Midbrain (tissue), 1 donor: ENCODE measurements around the gene MAD1L1.
A peak's percentile ranks its signal among the peaks of the same experiment; 100 is the strongest.
"Not testable (repeated sequence)": the region's sequence is repeated elsewhere in the genome, so short reads cannot be mapped to it uniquely, and the experiment has no call there.

Source experiments
- DNase-seq: peaks from one replicate; lab custom pipeline; 2025; lab: John Stamatoyannopoulos, UW

Gene MAD1L1

DNA sequence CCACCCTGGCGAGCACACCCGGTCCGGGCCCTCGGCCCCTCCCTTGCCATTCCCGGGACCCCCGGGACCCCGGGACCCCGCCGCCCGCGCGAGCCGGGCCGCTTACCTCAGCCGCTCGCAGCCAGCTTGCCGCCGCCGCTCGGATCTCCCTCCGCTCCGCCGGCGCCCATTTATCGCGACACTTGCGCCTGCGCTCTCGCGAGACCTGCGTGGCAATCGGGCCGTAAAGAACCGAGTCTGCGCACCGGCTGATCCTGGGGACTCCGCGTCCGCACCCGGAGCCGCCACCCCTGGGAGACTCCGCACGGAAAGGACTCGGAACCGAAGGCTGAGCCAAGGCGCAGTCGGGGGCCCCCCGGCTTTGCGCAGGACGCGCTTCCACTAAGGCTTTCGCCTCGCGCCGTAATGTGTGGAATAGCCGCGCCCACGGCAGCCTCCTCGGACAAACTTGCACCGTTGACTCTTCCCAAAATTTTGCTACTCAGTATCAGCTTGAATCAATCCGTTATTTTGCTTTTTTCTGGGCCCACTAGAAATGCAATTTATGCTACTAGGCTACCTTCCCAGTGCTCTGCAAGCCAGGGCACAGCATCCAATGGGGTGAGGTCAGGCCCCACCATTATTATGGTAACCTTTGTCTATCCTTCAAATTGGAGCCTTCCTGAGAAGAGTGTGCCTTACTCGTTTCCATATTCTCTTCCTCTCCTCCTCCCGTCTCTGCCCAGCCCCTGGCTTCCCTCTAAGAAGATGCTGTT, at the start of gene MAD1L1:
MAD1L1 (minus strand) TSS at position 180 of the 755 bp plus-strand sequence. CDS start 2,812 bp downstream, outside the sequence.
- DNase-seq: peak; percentile 85

- no peak for DNase-seq
These were observed 49.5 kb upstream of the MAD1L1 start for GRCh38 chr7:2282185-2282751.

GRCh38 chr7:2281541-2281940, 48.8 kb upstream of the MAD1L1 start:
- DNase-seq: peak; percentile 9

DNA sequence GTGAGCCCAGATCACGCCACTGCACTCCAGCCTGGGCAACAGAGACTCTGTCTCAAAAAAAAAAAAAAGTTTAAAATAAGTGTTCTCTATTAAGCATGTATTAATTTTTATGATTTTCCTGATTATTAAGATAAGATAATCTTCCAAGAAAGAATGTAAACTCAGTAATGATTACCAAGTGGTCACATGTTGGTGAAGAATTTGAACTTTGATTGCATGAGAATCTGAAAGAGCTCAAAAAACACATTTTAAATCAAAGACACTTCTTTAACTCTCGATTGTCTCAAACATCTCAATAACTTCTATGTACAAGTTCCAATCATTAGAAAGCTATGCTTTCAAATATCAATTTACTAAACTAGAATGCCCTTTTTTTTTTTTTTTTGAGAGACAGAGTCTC, 47.7 kb upstream of the MAD1L1 start:
- DNase-seq: no peak

DNA sequence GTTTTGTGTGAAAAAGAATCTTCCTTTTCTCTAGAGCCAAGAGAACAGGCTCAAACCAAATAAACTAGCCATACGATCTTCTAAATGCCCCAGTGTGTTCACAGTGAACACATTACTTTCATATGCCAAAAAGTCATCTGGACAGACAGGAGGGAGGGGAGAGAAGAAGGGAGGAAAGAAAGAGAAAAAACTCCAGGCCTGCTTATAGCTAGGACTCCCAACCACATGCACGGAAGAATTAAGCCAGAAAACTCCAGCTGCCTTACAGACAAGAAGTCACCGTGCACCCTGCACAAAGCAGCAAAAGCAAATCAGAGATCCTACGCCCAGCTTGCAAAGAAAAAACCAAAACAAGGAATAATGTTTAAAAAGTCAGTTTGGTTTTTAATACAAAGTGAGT, 47.2 kb upstream of the MAD1L1 start:
- no peak for DNase-seq

GRCh38 chr7:2278026-2278425, 45.3 kb upstream of the MAD1L1 start:
- no peak for DNase-seq

- DNase-seq: no peak
These were observed 43.4 kb upstream of the MAD1L1 start for GRCh38 chr7:2276107-2276506.

DNA sequence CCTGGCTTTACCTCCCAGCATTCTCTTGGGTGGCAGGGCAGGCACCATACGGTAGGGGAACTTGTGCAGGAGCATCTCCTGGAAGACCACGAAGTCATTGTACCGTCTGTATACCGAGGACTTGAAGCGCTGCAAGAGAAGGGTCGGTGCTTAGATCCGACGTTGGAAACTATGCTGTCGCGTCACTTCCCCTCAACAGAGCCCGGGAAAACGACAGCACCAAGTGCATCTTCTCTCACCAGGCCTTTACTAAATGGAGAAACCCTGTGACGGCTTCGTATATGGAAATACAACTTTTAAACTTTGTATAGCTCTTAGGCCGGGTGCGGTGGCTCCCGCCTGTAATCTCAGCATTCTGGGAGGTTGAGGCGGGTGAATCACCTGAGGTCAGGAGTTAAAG, 42.4 kb upstream of the MAD1L1 start:
- no peak for DNase-seq

DNA sequence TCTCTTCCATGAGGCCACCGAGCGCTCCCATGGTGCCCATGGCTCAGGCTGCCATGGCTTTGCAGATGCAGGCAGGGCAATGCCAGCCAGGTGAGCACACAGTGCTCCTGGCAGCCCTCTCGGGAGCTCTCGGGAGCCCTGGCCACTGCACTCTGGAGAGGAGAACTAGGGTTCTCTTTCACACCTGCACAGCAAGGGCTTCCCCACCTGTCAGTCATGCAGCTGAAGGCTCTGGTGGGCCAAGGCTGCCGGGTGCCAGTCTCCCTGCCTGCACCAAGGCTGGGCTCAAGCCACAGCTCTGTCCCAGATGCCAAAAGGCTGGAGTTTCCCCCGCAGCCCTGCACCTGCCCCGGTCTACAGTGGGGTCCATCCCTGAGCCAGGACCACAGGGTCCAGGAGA, 41.9 kb upstream of the MAD1L1 start:
- no peak for DNase-seq

DNA sequence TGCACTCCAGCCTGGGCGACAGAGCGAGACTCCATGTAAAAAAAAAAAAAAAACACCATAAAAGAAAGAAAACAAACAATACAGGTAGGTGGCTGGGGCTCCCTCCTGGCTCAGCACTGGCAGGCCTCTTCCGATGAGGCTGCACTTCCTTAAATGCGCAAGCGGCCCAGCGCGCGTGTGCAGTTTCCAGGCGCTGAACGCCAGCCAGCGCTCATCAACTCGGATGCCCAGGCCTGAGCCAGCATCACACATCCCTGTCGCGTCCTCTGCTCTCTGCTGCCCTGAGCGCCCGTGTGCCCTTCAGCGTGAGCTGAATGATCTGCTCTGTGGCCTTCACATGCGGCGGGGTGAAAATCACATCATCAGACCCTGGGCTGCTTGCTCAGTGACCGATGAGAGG, 41.1 kb upstream of the MAD1L1 start:
- DNase-seq: no peak

DNA sequence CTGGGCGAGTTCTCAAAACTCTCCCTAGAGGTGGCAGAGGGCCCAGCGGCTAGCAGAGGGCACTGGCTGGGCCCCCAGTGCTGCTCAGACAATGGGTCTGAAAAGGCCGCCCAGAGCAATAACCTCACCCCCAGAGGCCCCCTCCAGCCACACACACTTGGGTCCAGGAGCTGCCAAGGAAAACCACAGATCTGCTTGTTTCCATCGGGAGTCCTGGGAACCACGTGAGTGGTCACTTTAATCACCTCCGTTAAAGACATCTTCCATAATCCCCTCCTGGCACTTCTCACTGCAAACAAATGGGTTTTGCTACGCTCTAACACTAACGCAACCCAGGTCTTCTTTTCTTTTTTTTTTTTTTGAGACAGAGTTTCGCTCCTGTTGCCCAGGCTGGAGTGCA, 39.3 kb upstream of the MAD1L1 start:
- DNase-seq: peak; percentile 22

GRCh38 chr7:2271273-2272026, 38.7 kb upstream of the MAD1L1 start:
- DNase-seq: no peak

- DNase-seq: no peak
These were observed 37.8 kb upstream of the MAD1L1 start for GRCh38 chr7:2270495-2270894.

GRCh38 chr7:2269991-2270460, 37.3 kb upstream of the MAD1L1 start:
- DNase-seq: no peak

GRCh38 chr7:2269089-2269990, 36.6 kb upstream of the MAD1L1 start:
- not testable (repeated sequence) for DNase-seq

- no peak for DNase-seq
These were observed 34.2 kb upstream of the MAD1L1 start for GRCh38 chr7:2266911-2267310.

DNA sequence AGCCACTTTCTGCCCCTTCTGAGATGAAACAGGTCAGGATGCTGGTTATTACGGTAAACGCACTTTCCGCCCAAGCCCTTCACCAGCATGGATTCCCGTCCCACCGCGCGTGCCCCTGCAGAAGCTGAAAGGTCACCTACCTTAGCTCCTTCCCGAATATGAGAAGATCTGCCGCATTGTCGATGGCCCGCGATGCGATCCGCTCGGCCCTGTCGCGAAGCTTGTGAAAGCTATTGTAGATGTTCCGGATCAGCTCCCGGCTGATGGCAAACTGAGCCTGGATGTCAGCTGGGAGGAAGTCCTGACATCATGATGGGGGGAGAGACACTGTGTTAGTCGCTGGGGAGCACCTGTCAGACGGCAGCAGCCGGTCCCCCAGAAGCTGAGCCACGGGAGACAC, 31.4 kb upstream of the MAD1L1 start:
- no peak for DNase-seq

- DNase-seq: no peak
These were observed 30.4 kb upstream of the MAD1L1 start for GRCh38 chr7:2263176-2263575.

DNA sequence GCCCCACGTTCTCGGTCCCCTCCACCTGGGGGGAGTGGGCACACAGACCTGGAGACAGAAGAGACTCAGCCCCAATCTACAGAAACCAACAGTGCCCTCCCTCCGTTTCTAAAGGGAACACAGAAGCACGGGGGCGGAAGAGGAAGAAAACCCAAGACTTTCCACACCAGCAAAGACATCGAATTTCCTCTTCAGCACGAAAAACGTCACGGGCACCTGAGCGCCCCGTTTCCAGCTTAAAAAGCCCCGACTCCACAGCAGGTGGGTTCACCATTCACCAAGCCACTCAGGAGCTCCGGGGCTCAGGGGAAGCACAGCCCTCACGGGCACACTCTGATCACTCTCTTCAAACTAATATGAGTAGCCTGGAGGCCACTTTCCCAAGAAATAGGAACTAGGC, 28.9 kb upstream of the MAD1L1 start:
- peak; percentile 28 for DNase-seq

DNA sequence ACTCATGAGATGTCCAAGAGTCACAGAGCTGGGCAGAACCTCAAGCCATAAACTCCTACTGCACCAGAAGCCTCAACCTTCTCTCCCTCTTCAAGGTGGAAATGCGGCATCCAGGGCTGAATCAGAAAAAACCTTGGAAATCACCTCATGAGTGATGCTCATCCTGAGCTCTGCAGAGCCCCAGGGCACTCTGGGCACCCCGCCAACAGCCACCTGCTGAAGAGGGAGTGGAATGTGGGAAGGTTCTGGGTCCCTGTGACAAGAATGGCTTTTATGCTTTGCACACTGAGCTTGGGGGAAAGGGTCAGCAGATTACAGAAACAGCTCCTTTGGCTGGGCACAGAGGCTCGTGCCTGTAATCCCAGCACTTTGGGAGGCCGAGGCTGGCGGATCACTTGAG, 28.1 kb upstream of the MAD1L1 start:
- no peak for DNase-seq

GRCh38 chr7:2259480-2259879, 26.7 kb upstream of the MAD1L1 start:
- no peak for DNase-seq
